Measurements from ENCODE around the gene LHX6.

LHX6 gene

GRCh38 chr9:122188369-122188768 lies 40.4 kb downstream of the LHX6 start:
- no peak for DNase-seq

GRCh38 chr9:122186777-122187470 lies 41.8 kb downstream of the LHX6 start:
- no peak for DNase-seq

- DNase-seq = no peak
Observed at GRCh38 chr9:122186301-122186700, 42.5 kb downstream of the LHX6 start.

- no peak for DNase-seq
Observed at GRCh38 chr9:122184551-122184950, 44.2 kb downstream of the LHX6 start.

GRCh38 chr9:122183501-122183900 lies 45.3 kb downstream of the LHX6 start:
- DNase-seq = no peak

- no peak for DNase-seq
Observed at GRCh38 chr9:122180633-122181032, 48.1 kb downstream of the LHX6 start.

GRCh38 chr9:122179690-122180074 lies 49.1 kb downstream of the LHX6 start:
- no peak for DNase-seq

GRCh38 chr9:122179054-122179689 lies 49.6 kb downstream of the LHX6 start:
- DNase-seq = no peak

- DNase-seq = no peak
Observed at GRCh38 chr9:122176916-122177315, 51.8 kb downstream of the LHX6 start.

- DNase-seq = no peak
Observed at GRCh38 chr9:122173670-122174069, 55.1 kb downstream of the LHX6 start.

- no peak for DNase-seq
Observed at GRCh38 chr9:122172131-122172530, 56.6 kb downstream of the LHX6 start.

GRCh38 chr9:122168356-122168755 lies 60.4 kb downstream of the LHX6 start:
- DNase-seq = no peak

- no peak for DNase-seq
Observed at GRCh38 chr9:122164286-122164685, 64.5 kb downstream of the LHX6 start.

- no peak for DNase-seq
Observed at GRCh38 chr9:122162415-122162814, 66.3 kb downstream of the LHX6 start.

- no peak for DNase-seq
Observed at GRCh38 chr9:122159925-122160246, 68.9 kb downstream of the LHX6 start.

GRCh38 chr9:122159026-122159924 lies 69.5 kb downstream of the LHX6 start, which contains the start of the genes MORN5 and NDUFA8:
Gene MORN5, plus strand, starts transcription at chr9:122159908. Its CDS starts 65 bp downstream, at chr9:122159973.
Gene NDUFA8, minus strand, starts transcription at chr9:122159779. Its CDS starts 102 bp downstream, at chr9:122159677.
- DNase-seq = peak; percentile 94

- no peak for DNase-seq
Observed at GRCh38 chr9:122158202-122158601, 70.6 kb downstream of the LHX6 start.

GRCh38 chr9:122155796-122156195 lies 73.0 kb downstream of the LHX6 start:
- DNase-seq = no peak

Measured in NCI-H2107 (cell line).